DMS153 treated with DMSO at 0.1 percent for 48 hours (cell line): ENCODE results near the gene NEK4.
"Not testable (repeated sequence)": the region's sequence is repeated elsewhere in the genome, so short reads cannot be mapped to it uniquely, and the experiment has no call there.

Experiments
- DNase-seq: peaks from one replicate; lab custom pipeline; 2025; ENCODE audit not compliant: unreplicated experiment; lab: John Stamatoyannopoulos, UW

Gene NEK4

GRCh38 chr3:52678265-52679198, 92.2 kb downstream of the NEK4 start:
- no peak for DNase-seq

- not testable (repeated sequence) for DNase-seq
These were observed 94.5 kb downstream of the NEK4 start for GRCh38 chr3:52676201-52676600.

GRCh38 chr3:52671676-52672075, 99.1 kb downstream of the NEK4 start:
- no peak for DNase-seq

GRCh38 chr3:52670621-52671521, 99.9 kb downstream of the NEK4 start:
- no peak for DNase-seq

- DNase-seq = no peak
These were observed 107.6 kb downstream of the NEK4 start for GRCh38 chr3:52663098-52663497.

- no peak for DNase-seq
These were observed 110.7 kb downstream of the NEK4 start for GRCh38 chr3:52660046-52660445.
